ENCODE measurements around the gene HRG. TPM values are rescaled to one million over a fixed set of nuclear protein-coding genes. Genes with fewer than 3 reads are reported as not detected.

The HRG gene
- total and polyA plus RNA-seq, 2 of the 4 experiments (the other 2 are of a cell fraction): not detected

DNA sequence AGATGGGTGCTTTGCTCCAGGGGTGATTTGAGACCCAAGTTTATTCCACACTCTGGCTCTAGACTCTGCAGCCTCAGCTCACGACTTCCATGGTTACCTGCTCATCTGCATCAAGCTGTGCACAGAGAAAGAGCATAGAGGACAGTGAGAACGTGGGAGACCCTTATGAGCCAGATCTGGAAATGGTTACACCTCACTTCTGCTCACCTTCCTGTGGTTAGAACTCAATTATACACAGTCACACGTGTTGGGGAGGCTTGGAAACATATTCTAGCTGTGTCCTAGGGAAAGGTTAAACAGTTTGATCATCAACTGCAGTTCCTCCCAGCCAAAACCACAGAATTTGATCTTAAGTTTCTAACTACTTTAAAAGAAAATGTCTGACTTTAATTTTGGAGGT lies 23.8 kb upstream of the HRG start:
- H4K8ac ChIP-seq (ENCODE audit: low read depth in 2 of 2, low read length in 2 of 2): no peak overlapping the region
- no peaks in the 10 kb centered on the region for H4K20me1 ChIP-seq (ENCODE audit: insufficient read depth, low read length)
- no peak overlapping the region for H4K91ac ChIP-seq (ENCODE audit: insufficient read depth, low read depth, low read length)
- no CpG with 5 or more reads among the region's 3 CpGs for WGBS, 2 experiments (ENCODE audit: extremely low coverage in 2 of 2, insufficient read length in 1 of 2)
- no peak overlapping the region for H3K56ac ChIP-seq (ENCODE audit: extremely low read depth, insufficient read depth, low read length)
- no peak overlapping the region for H3K4me3 ChIP-seq (ENCODE audit: insufficient read depth, low read depth, low read length)
- H2AFZ ChIP-seq (replicated peaks; ENCODE audit: low read length, poor library complexity): no peak overlapping the region
- no peaks in the 10 kb centered on the region for H3K9me3 ChIP-seq (ENCODE audit: control insufficient read depth, insufficient read depth, low read length)
- no peak overlapping the region for H2BK5ac ChIP-seq (ENCODE audit: low read depth, low read length, poor library complexity, severe bottlenecking)
- H2AK5ac ChIP-seq (ENCODE audit: low read depth, low read length): no peak overlapping the region
- ATAC-seq (ENCODE audit: low read depth): no peak
- TF ChIP-seq CHD1 (IDR thresholded peaks at IDR 0.05; ENCODE audit: low read depth, low read length) (no peak), BHLHE40 (IDR thresholded peaks at IDR 0.05; ENCODE audit: low read depth, low read length) (no peak), CEBPB (IDR thresholded peaks at IDR 0.05; ENCODE audit: low read depth, low read length) (no peak), MXI1 (IDR thresholded peaks at IDR 0.05; ENCODE audit: borderline replicate concordance, low read depth, low read length) (no peak), SMC3 (IDR thresholded peaks at IDR 0.05; ENCODE audit: low read depth, low read length) (no peak), MAFK (IDR thresholded peaks at IDR 0.05; ENCODE audit: low read depth, low read length) (no peak), MAZ (IDR thresholded peaks at IDR 0.05; ENCODE audit: borderline replicate concordance, low read depth, low read length) (no peak), RAD21 (IDR thresholded peaks at IDR 0.05; ENCODE audit: low read length) (no peak)
- no peaks in the 10 kb centered on the region for H3K36me3 ChIP-seq (ENCODE audit: control insufficient read depth, insufficient read depth, low read length)
- no peaks in the 10 kb centered on the region for H3K4me1 ChIP-seq (ENCODE audit: control insufficient read depth, insufficient read depth, low read length)
- intact Hi-C loops (cut with micrococcal nuclease) (no loop called here), dilution Hi-C loops (cut with HindIII; ENCODE audit: low sequenced_read_pairs, unreplicated experiment) (no loop called here), in situ Hi-C loops (cut with MboI; ENCODE audit: low sequenced_read_pairs) (no loop called here)
- CTCF ChIA-PET: no interaction called here
- no peak overlapping the region for H2BK120ac ChIP-seq (ENCODE audit: low read depth, low read length)
- H2BK15ac ChIP-seq (ENCODE audit: low read depth, low read length): no peak overlapping the region
- H3K14ac ChIP-seq (replicated peaks; ENCODE audit: low read depth, low read length): no peak overlapping the region
- H3K18ac ChIP-seq (ENCODE audit: low read depth, low read length): no peak overlapping the region
- H2BK20ac ChIP-seq (ENCODE audit: low read depth, low read length): no peak overlapping the region
- H4K5ac ChIP-seq (ENCODE audit: low read depth, low read length): no peak overlapping the region
- H3K4ac ChIP-seq (ENCODE audit: low read depth, low read length): no peak overlapping the region
- POLR2A ChIA-PET (ENCODE audit: unreplicated experiment): no interaction called here
- no peaks in the 10 kb centered on the region for H3K79me1 ChIP-seq (ENCODE audit: low read depth in 1 of 2, low read length in 2 of 2)
- no TSS peak for BruUV-seq (replicated peaks)
- no peak overlapping the region for H3K23ac ChIP-seq (ENCODE audit: low read depth, low read length)
- H3K4me2 ChIP-seq (ENCODE audit: low read depth, low read length): no peak overlapping the region
- no peak overlapping the region for H2AK9ac ChIP-seq (replicated peaks; ENCODE audit: low read depth, low read length, poor library complexity)
- peaks cover 21% of the 10 kb centered on the region for H3K27me3 ChIP-seq (ENCODE audit: control insufficient read depth, insufficient read depth, low read length)
- DNase-seq: no peak
- H3K9me1 ChIP-seq (ENCODE audit: insufficient read depth, low read length): no peaks in the 10 kb centered on the region
- H3K27ac ChIP-seq (ENCODE audit: insufficient read depth, low read length): no peak overlapping the region
- no peak overlapping the region for H3K9ac ChIP-seq (ENCODE audit: low read depth, low read length)
